Liver (tissue), 9 donors: Measurements from ENCODE around the gene TRIM14. TPM values are rescaled to one million over a fixed set of nuclear protein-coding genes. Genes with fewer than 3 reads are reported as not detected.

Source experiments
- DNase-seq: peaks from one replicate; pipeline ENCODE4 v3.0.0-alpha.2; 2017; ENCODE audit warnings: low spot score
- H3K27ac ChIP-seq, 2 donors: one replicate each; pipeline ENCODE4 v1.7.0; 2013; ENCODE audit warnings: inconsistent platforms in 2 of 2, low read length in 2 of 2, control low read depth in 1 of 2, low read depth in 1 of 2, mild to moderate bottlenecking in 1 of 2
- H3K27me3 ChIP-seq, 4 donors: one replicate each; pipeline versions ENCODE4 v1.6.1 to v1.7.0; 2013; ENCODE audit warnings: low read length in 3 of 4, inconsistent platforms in 1 of 4, mild to moderate bottlenecking in 1 of 4, moderate library complexity in 1 of 4; ENCODE audit not compliant: control insufficient read depth in 4 of 4, insufficient read depth in 4 of 4
- H3K36me3 ChIP-seq, 4 donors: one replicate each; pipeline versions ENCODE4 v1.6.1 to v1.7.0; 2013; ENCODE audit warnings: low read length in 3 of 4, mild to moderate bottlenecking in 3 of 4, low read depth in 1 of 4, moderate library complexity in 1 of 4; ENCODE audit not compliant: control insufficient read depth in 4 of 4, insufficient read depth in 3 of 4
- H3K4me1 ChIP-seq, 4 donors: one replicate each; pipeline versions ENCODE4 v1.6.1 to v1.7.0; 2013; ENCODE audit warnings: low read length in 3 of 4, mild to moderate bottlenecking in 3 of 4, moderate library complexity in 1 of 4; ENCODE audit not compliant: control insufficient read depth in 4 of 4, insufficient read depth in 4 of 4
- H3K4me3 ChIP-seq, 3 donors: one replicate each; pipeline versions ENCODE4 v1.6.1 to v1.7.0; 2013; ENCODE audit warnings: low read length in 3 of 3, control low read depth in 1 of 3, low read depth in 1 of 3, mild to moderate bottlenecking in 1 of 3
- H3K9ac ChIP-seq, 2 donors: one replicate each; pipeline ENCODE4 v1.7.0; 2013; ENCODE audit warnings: low read length in 2 of 2, mild to moderate bottlenecking in 2 of 2, moderate library complexity in 2 of 2, control low read depth in 1 of 2, low read depth in 1 of 2
- H3K9me3 ChIP-seq, 4 donors: one replicate each; pipeline versions ENCODE4 v1.6.1 to v1.7.0; 2013; ENCODE audit warnings: low read length in 3 of 4; ENCODE audit not compliant: control insufficient read depth in 4 of 4
- ATF3 ChIP-seq: IDR thresholded peaks from 2 replicates; pipeline ENCODE4 v1.6.1; 2016; ENCODE audit warnings: antibody characterized with exemption
- CTCF ChIP-seq: fragments of 150-350 bp; IDR thresholded peaks from 2 replicates; pipeline ENCODE4 v1.5.1; 2017; ENCODE audit warnings: improper control_type of control experiment, low read depth, low read length; ENCODE audit not compliant: missing input control
- EGR1 ChIP-seq, 2 donors: IDR thresholded peaks; 2 replicates each; pipeline ENCODE4 v1.6.1; 2016 to 2018; ENCODE audit warnings: antibody characterized with exemption in 2 of 2, low read depth in 2 of 2
- FOXA1 ChIP-seq: IDR thresholded peaks from 2 replicates; pipeline ENCODE4 v1.6.1; 2016; ENCODE audit warnings: antibody characterized with exemption
- FOXA2 ChIP-seq: IDR thresholded peaks from 2 replicates; pipeline ENCODE4 v1.6.1; 2016; ENCODE audit warnings: antibody characterized with exemption
- GABPA ChIP-seq, 2 donors: IDR thresholded peaks in 1 of 2; conservative IDR thresholded peaks in 1 of 2; 2 replicates each; pipeline ENCODE4 v1.6.1; 2016; ENCODE audit warnings: antibody characterized with exemption in 2 of 2, mild to moderate bottlenecking in 1 of 2, moderate library complexity in 1 of 2
- HNF4A ChIP-seq, 2 donors: conservative IDR thresholded peaks; 2 replicates each; pipeline ENCODE4 v1.6.1; 2016; ENCODE audit warnings: antibody characterized with exemption in 2 of 2, mild to moderate bottlenecking in 2 of 2
- HNF4G ChIP-seq: IDR thresholded peaks from 2 replicates; pipeline ENCODE4 v1.6.1; 2016; ENCODE audit warnings: antibody characterized with exemption
- JUND ChIP-seq, 2 donors: IDR thresholded peaks; 2 replicates each; pipeline ENCODE4 v1.6.1; 2016; ENCODE audit warnings: antibody characterized with exemption in 2 of 2
- MAX ChIP-seq: IDR thresholded peaks from 2 replicates; pipeline ENCODE4 v1.6.1; 2016; ENCODE audit warnings: antibody characterized with exemption
- NR2F2 ChIP-seq: IDR thresholded peaks from 2 replicates; pipeline ENCODE4 v1.6.1; 2016; ENCODE audit warnings: antibody characterized with exemption
- RAD21 ChIP-seq, 2 donors: IDR thresholded peaks; 2 replicates each; pipeline ENCODE4 v1.6.1; 2016; ENCODE audit warnings: antibody characterized with exemption in 2 of 2, mild to moderate bottlenecking in 2 of 2
- RXRA ChIP-seq, 2 donors: IDR thresholded peaks; 2 replicates each; pipeline ENCODE4 v1.6.1; 2017 to 2018; ENCODE audit warnings: antibody characterized with exemption in 2 of 2, mild to moderate bottlenecking in 1 of 2
- SP1 ChIP-seq: IDR thresholded peaks from 2 replicates; pipeline ENCODE4 v1.6.1; 2018; ENCODE audit warnings: antibody characterized with exemption, mild to moderate bottlenecking
- TAF1 ChIP-seq: conservative IDR thresholded peaks from 2 replicates; pipeline ENCODE4 v1.6.1; 2016; ENCODE audit warnings: antibody characterized with exemption, mild to moderate bottlenecking
- YY1 ChIP-seq: IDR thresholded peaks from 2 replicates; pipeline ENCODE4 v1.6.1; 2016; ENCODE audit warnings: antibody characterized with exemption, mild to moderate bottlenecking
- ZBTB33 ChIP-seq: IDR thresholded peaks from 2 replicates; pipeline ENCODE4 v1.6.1; 2016; ENCODE audit warnings: antibody characterized with exemption
- WGBS: extraction: QIAGEN DNeasy Blood & Tissue Kit; methylation state at CpG from one replicate; pipeline ENCODE4 v1.1.7; 2013; 5-methylcytosine and 5-hydroxymethylcytosine counted together
- polyA plus RNA-seq, 2 donors: library from polyadenylated mRNA; stranded (reverse) in 1 of 2; unstranded in 1 of 2; fragments of 200-250 nt in 1 of 2; fragments of >200 nt in 1 of 2; fragmentation: Nextera tagmentation in 1 of 2; extraction: Ambion mirVana in 1 of 2; gene quantifications; one replicate each; pipeline versions ENCODE4 v1.2.1 to v1.2.3, GENCODE V29; 2013 to 2015
- total RNA-seq, 2 donors: library from RNA; depleted of rRNA; stranded (reverse); fragments of >200 nt; gene quantifications; one replicate each; pipeline ENCODE4 v1.2.3, GENCODE V29; 2014
- TF ChIP-seq, protein P1 (sequence below): IDR thresholded peaks from 2 replicates; pipeline ENCODE4 v1.6.1; 2016; ENCODE audit warnings: antibody characterized with exemption, mild to moderate bottlenecking
- donor health status: healthy.
- donor health status: healthy.
- donor health status: healthy.
- donor health status: healthy.
- donor health status: healthy.

The TRIM14 gene
- total and polyA plus RNA-seq, 4 donors: 15.2 to 22.0 (median 17.8) TPM

GRCh38 chr9:98159790-98160189 is 40.8 kb upstream of the TRIM14 start:
- no peaks in the 10 kb centered on the region for H3K36me3 ChIP-seq

More at GRCh38 chr9:98159790-98160189, 40.8 kb upstream of the TRIM14 start:
- no peak overlapping the region for H3K4me3 ChIP-seq
- H3K4me1 ChIP-seq: peaks cover 4 to 21% (median 14%) of the 10 kb centered on the region in 4 donors
- no peak for DNase-seq
- TF ChIP-seq NR2F2: no peak
- TF ChIP-seq, protein P1, sequence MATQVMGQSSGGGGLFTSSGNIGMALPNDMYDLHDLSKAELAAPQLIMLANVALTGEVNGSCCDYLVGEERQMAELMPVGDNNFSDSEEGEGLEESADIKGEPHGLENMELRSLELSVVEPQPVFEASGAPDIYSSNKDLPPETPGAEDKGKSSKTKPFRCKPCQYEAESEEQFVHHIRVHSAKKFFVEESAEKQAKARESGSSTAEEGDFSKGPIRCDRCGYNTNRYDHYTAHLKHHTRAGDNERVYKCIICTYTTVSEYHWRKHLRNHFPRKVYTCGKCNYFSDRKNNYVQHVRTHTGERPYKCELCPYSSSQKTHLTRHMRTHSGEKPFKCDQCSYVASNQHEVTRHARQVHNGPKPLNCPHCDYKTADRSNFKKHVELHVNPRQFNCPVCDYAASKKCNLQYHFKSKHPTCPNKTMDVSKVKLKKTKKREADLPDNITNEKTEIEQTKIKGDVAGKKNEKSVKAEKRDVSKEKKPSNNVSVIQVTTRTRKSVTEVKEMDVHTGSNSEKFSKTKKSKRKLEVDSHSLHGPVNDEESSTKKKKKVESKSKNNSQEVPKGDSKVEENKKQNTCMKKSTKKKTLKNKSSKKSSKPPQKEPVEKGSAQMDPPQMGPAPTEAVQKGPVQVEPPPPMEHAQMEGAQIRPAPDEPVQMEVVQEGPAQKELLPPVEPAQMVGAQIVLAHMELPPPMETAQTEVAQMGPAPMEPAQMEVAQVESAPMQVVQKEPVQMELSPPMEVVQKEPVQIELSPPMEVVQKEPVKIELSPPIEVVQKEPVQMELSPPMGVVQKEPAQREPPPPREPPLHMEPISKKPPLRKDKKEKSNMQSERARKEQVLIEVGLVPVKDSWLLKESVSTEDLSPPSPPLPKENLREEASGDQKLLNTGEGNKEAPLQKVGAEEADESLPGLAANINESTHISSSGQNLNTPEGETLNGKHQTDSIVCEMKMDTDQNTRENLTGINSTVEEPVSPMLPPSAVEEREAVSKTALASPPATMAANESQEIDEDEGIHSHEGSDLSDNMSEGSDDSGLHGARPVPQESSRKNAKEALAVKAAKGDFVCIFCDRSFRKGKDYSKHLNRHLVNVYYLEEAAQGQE: no peak
- TF ChIP-seq GABPA (IDR thresholded peaks at IDR 0.05 in 1 of 2, conservative IDR thresholded peaks at IDR 0.05 in 1 of 2): no peak
- no peak for TF ChIP-seq FOXA1
- TF ChIP-seq TAF1: no peak
- TF ChIP-seq HNF4G: no peak
- no peak for TF ChIP-seq RAD21 (IDR thresholded peaks at IDR 0.05)
- no peak for TF ChIP-seq YY1
- no peak for TF ChIP-seq CTCF
- TF ChIP-seq EGR1 (IDR thresholded peaks at IDR 0.05; ENCODE audit: low read depth in 2 of 2): no peak
- no peak for TF ChIP-seq SP1
- no peak for TF ChIP-seq JUND (IDR thresholded peaks at IDR 0.05)
- no peak for TF ChIP-seq HNF4A (conservative IDR thresholded peaks at IDR 0.05)
- no peak for TF ChIP-seq MAX
- no peak for TF ChIP-seq ATF3
- no peak for TF ChIP-seq ZBTB33
- no peak for TF ChIP-seq FOXA2
- TF ChIP-seq RXRA (IDR thresholded peaks at IDR 0.05): no peak
- H3K9ac ChIP-seq: no peak overlapping the region
- no peak overlapping the region for H3K27ac ChIP-seq
- no peaks in the 10 kb centered on the region for H3K9me3 ChIP-seq
- WGBS: 77% methylated on average over 6 of the region's 6 CpGs
- H3K27me3 ChIP-seq: no peaks in the 10 kb centered on the region
